B cell (primary cell): Measurements from ENCODE around the gene MTUS2. TPM values are rescaled to one million over a fixed set of nuclear protein-coding genes. Genes with fewer than 3 reads are reported as not detected.

Source experiments
- ATAC-seq: fragments of 200-7000 bp; cut with Tn5 transposase; one replicate; pipeline ENCODE4 v1.10.0; 2021; ENCODE audit warnings: low read depth, mild to moderate bottlenecking, moderate number of reproducible peaks, moderate library complexity
- CTCF ChIA-PET: fragments of 350-600 bp; sonication (Branson Sonifier 250); formaldehyde crosslinking; loops from one replicate; lab custom pipeline; 2021; ENCODE audit warnings: antibody characterized with exemption, inconsistent platforms; lab: Charles Lee
- POLR2A ChIA-PET: fragments of 350-600 bp; sonication (Branson Sonifier 250); formaldehyde crosslinking; loops from one replicate; lab custom pipeline; 2021; ENCODE audit warnings: antibody characterized with exemption; lab: Charles Lee
- DNase-seq: peaks from one replicate; pipeline ENCODE4 v3.0.0; 2013
- H2AFZ ChIP-seq: 2 replicates; pipeline ENCODE4 v1.6.1; 2012; ENCODE audit warnings: mild to moderate bottlenecking, low read depth, low read length; ENCODE audit not compliant: insufficient read depth, poor library complexity, severe bottlenecking
- H3K27ac ChIP-seq, 2 donors: 1 replicate in 1 of 2; 2 replicates in 1 of 2; pipeline ENCODE4 v1.5.1; 2012 to 2013; ENCODE audit warnings: low read length in 2 of 2, mild to moderate bottlenecking in 2 of 2, moderate library complexity in 1 of 2
- H3K27me3 ChIP-seq, 4 experiments: fragments of 200-600 bp in 1 of 4; sonication (generic) in 1 of 4; replicated peaks in 1 of 4; 1 replicate in 2 of 4; 2 replicates in 2 of 4; pipeline versions ENCODE4 v1.6.1 to v1.7.0; 2013 to 2016; ENCODE audit warnings: low read length in 3 of 4, mild to moderate bottlenecking in 2 of 4, mixed read lengths in 1 of 4, moderate library complexity in 1 of 4; ENCODE audit not compliant: insufficient read depth in 4 of 4, control insufficient read depth in 3 of 4; ENCODE audit errors: control extremely low read depth in 1 of 4
- H3K36me3 ChIP-seq, 2 experiments: replicated peaks in 1 of 2; 1 replicate in 1 of 2; 2 replicates in 1 of 2; pipeline versions ENCODE4 v1.6.1 to v1.7.1; 2013; ENCODE audit warnings: low read length in 1 of 2; ENCODE audit not compliant: insufficient read depth in 2 of 2, control insufficient read depth in 1 of 2; ENCODE audit errors: control extremely low read depth in 1 of 2, extremely low read depth in 1 of 2
- H3K4me1 ChIP-seq, 2 donors: fragments of 200-600 bp in 1 of 2; sonication (generic) in 1 of 2; 1 replicate in 1 of 2; 2 replicates in 1 of 2; pipeline versions ENCODE4 v1.5.1 to v1.6.1; 2013 to 2017; ENCODE audit warnings: low read length in 2 of 2; ENCODE audit not compliant: control insufficient read depth in 2 of 2, insufficient read depth in 2 of 2
- H3K4me2 ChIP-seq: replicated peaks from 2 replicates; pipeline ENCODE3; 2012; ENCODE audit warnings: mild to moderate bottlenecking, low read depth, low read length; ENCODE audit not compliant: poor library complexity, severe bottlenecking
- H3K4me3 ChIP-seq, 5 experiments: fragments of 200-600 bp in 1 of 5; sonication (generic) in 1 of 5; 1 replicate in 3 of 5; 2 replicates in 2 of 5; pipeline versions ENCODE4 v1.5.1 to v1.7.0; 2011 to 2016; ENCODE audit warnings: low read length in 4 of 5, mild to moderate bottlenecking in 4 of 5, low read depth in 2 of 5, control low read depth in 1 of 5, moderate library complexity in 1 of 5; ENCODE audit not compliant: insufficient read depth in 1 of 5; ENCODE audit errors: control extremely low read depth in 1 of 5, extremely low read depth in 1 of 5
- H3K79me2 ChIP-seq: fragments of 200-600 bp; sonication (generic); one replicate; pipeline ENCODE4 v1.6.0; 2016; ENCODE audit warnings: low read length; ENCODE audit not compliant: control insufficient read depth, insufficient read depth
- H3K9ac ChIP-seq: fragments of 200-600 bp; sonication (generic); 2 replicates; pipeline ENCODE4 v1.6.1; 2017; ENCODE audit warnings: mild to moderate bottlenecking, low read length, moderate library complexity
- H3K9me3 ChIP-seq, 3 donors: one replicate each; pipeline versions ENCODE4 v1.6.1 to v1.7.1; 2013; ENCODE audit warnings: low read length in 2 of 3; ENCODE audit not compliant: control insufficient read depth in 2 of 3, insufficient read depth in 1 of 3; ENCODE audit errors: control extremely low read depth in 1 of 3
- H4K20me1 ChIP-seq: 2 replicates; pipeline ENCODE4 v1.6.0; 2012; ENCODE audit warnings: mild to moderate bottlenecking, low read length; ENCODE audit not compliant: insufficient read depth, control insufficient read depth, poor library complexity, severe bottlenecking
- H3K27ac Mint-ChIP-seq: one replicate; pipeline ENCODE4 v1.8.0; 2021; ENCODE audit warnings: mixed read lengths
- H3K27me3 Mint-ChIP-seq: one replicate; pipeline ENCODE4 v1.8.0; 2021; ENCODE audit warnings: mixed read lengths
- H3K4me1 Mint-ChIP-seq: one replicate; pipeline ENCODE4 v1.8.0; 2021; ENCODE audit warnings: mixed read lengths
- H3K4me3 Mint-ChIP-seq: one replicate; pipeline ENCODE4 v1.8.0; 2021; ENCODE audit warnings: mixed read lengths
- H3K9me3 Mint-ChIP-seq: one replicate; pipeline ENCODE4 v1.8.0; 2022; ENCODE audit warnings: mixed read lengths; ENCODE audit not compliant: insufficient read depth
- CTCF ChIP-seq: fragments of 200-600 bp; IDR thresholded peaks from one replicate; pipeline ENCODE4 v1.8.0; 2022; ENCODE audit warnings: antibody characterized with exemption, mild to moderate bottlenecking
- EZH2 ChIP-seq: IDR thresholded peaks from 2 replicates; pipeline ENCODE4 v1.6.1; 2012; ENCODE audit warnings: borderline replicate concordance, low read depth, mild to moderate bottlenecking, moderate library complexity, low read length; ENCODE audit not compliant: insufficient read depth, poor library complexity, severe bottlenecking
- WGBS: methylation state at CpG from one replicate; pipeline ENCODE4 v1.1.5; 2013; ENCODE audit warnings: missing lambda C conversion rate; ENCODE audit not compliant: insufficient coverage; 5-methylcytosine and 5-hydroxymethylcytosine counted together
- intact Hi-C: fragments of 100-400 bp; cut with micrococcal nuclease; formaldehyde crosslinking; loops from one replicate; pipeline ENCODE4 v1.10.0; 2022
- polyA plus RNA-seq: library from polyadenylated mRNA; depleted of rRNA; stranded (reverse); fragments of >200 nt; gene quantifications from 2 replicates; pipeline ENCODE4 v1.2.3, GENCODE V29; 2012
- total RNA-seq, 2 donors: library from RNA; stranded (reverse); fragments of 120-200 nt in 1 of 2; gene quantifications; 1 replicate in 1 of 2; 2 replicates in 1 of 2; pipeline versions ENCODE4 v1.2.3 to v1.2.4, GENCODE V29; 2013 to 2022

The MTUS2 gene
- total and polyA plus RNA-seq, 2 donors (not counting 1 experiment from before 2014, with no cell fraction given), result 0.12 TPM; not detected in 1

GRCh38 chr13:29294821-29295220 lies 474.7 kb downstream of the MTUS2 start:
- no peak overlapping the region for H3K9ac ChIP-seq
- Mint-ChIP-seq H3K9me3 (peaks cover 9% of the 10 kb centered on the region), H3K4me3 (no peak overlapping the region), H3K4me1 (no peaks in the 10 kb centered on the region), H3K27ac (no peak overlapping the region), H3K27me3 (peaks cover 25% of the 10 kb centered on the region)
- peaks cover 0 to 3% (median 0%) of the 10 kb centered on the region in 4 experiments for H3K27me3 ChIP-seq
- ChIA-PET POLR2A (no interaction called here), CTCF (no interaction called here)
- no peak overlapping the region for H3K27ac ChIP-seq
- no peaks in the 10 kb centered on the region for H3K79me2 ChIP-seq
- intact Hi-C loops, result no loop called here
- DNase-seq (no peak), ATAC-seq (no peak)
- H4K20me1 ChIP-seq, result no peaks in the 10 kb centered on the region
- H3K4me1 ChIP-seq, result no peaks in the 10 kb centered on the region
- H2AFZ ChIP-seq, result no peak overlapping the region
- H3K4me3 ChIP-seq, result no peak overlapping the region
- TF ChIP-seq EZH2, result no peak
- TF ChIP-seq CTCF, result no peak
- H3K4me2 ChIP-seq, result no peak overlapping the region
- H3K9me3 ChIP-seq, result peaks cover 0 to 4% (median 2%) of the 10 kb centered on the region in 3 donors
- no peaks in the 10 kb centered on the region for H3K36me3 ChIP-seq
- WGBS, result no CpG with 5 or more reads among the region's 1 CpG

GRCh38 chr13:29301027-29301426 lies 480.9 kb downstream of the MTUS2 start:
- ATAC-seq, result no peak
- H3K79me2 ChIP-seq, result no peaks in the 10 kb centered on the region
- no peak overlapping the region for H3K27ac Mint-ChIP-seq
- no peaks in the 10 kb centered on the region for H3K4me1 ChIP-seq
- ChIA-PET CTCF (no interaction called here), POLR2A (no interaction called here)
- H3K27me3 Mint-ChIP-seq, result peaks cover 22% of the 10 kb centered on the region
- TF ChIP-seq CTCF, result no peak
- no peak for TF ChIP-seq EZH2
- H3K9me3 Mint-ChIP-seq, result peaks cover 19% of the 10 kb centered on the region
- no peaks in the 10 kb centered on the region for H3K36me3 ChIP-seq
- H3K4me3 ChIP-seq, result no peak overlapping the region
- intact Hi-C loops, result no loop called here
- WGBS, result no CpG with 5 or more reads among the region's 1 CpG
- H3K4me1 Mint-ChIP-seq, result no peaks in the 10 kb centered on the region
- no peak overlapping the region for H3K4me2 ChIP-seq
- peaks cover 2 to 11% (median 7%) of the 10 kb centered on the region in 3 donors for H3K9me3 ChIP-seq
- no peak overlapping the region for H3K9ac ChIP-seq
- no peak overlapping the region for H3K27ac ChIP-seq
- H3K27me3 ChIP-seq, result peaks cover 0 to 8% (median 0%) of the 10 kb centered on the region in 4 experiments
- H2AFZ ChIP-seq, result no peak overlapping the region
- H3K4me3 Mint-ChIP-seq, result no peak overlapping the region
- no peaks in the 10 kb centered on the region for H4K20me1 ChIP-seq
- no peak for DNase-seq
